ENCODE results near the gene NUDC.

The NUDC gene

GRCh38 chr1:26994020-26994786 lies 72.7 kb downstream of the NUDC start:
- FAIRE-seq, result no peak

- FAIRE-seq, result no peak
Measured at GRCh38 chr1:26994787-26995517, 73.4 kb downstream of the NUDC start.

- no peak for FAIRE-seq
Measured at GRCh38 chr1:26996024-26996423, 74.5 kb downstream of the NUDC start.

Measured in G401.6 (cell line).